ENCODE data around the gene XYLT1. TPM values are rescaled to one million over a fixed set of nuclear protein-coding genes. Genes with fewer than 3 reads are reported as not detected.

The XYLT1 gene
- polyA plus RNA-seq, 1 donor from 2014 or later = 3.3 TPM

DNA sequence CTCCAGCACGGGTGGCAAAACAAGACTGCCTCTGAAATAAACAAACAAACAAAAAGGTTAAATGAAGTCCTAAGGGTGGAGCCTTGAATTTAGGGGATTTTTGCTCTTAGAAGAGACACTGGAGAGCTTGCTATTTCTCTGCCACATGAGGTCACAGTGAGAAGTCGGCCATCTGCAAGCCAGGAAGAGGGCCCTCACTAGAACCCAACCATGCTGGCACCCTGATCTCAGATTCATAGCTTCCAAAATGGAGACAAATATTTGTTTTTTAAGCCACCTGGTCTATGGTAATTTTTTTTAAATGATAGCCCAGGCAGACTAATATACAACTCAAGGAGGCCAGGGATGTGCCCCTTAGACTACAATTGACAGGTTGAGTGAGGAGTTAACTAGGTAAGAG is 255.5 kb downstream of the XYLT1 start:
- Histone ChIP-seq H3F3A (ENCODE audit: insufficient read depth, low read length, poor library complexity, severe bottlenecking) (no peaks in the 10 kb centered on the region), H3K9ac (ENCODE audit: low read length) (no peak overlapping the region), H4K20me1 (ENCODE audit: insufficient read depth) (no peaks in the 10 kb centered on the region), H3K4me2 (ENCODE audit: low read length) (no peak overlapping the region), H3K9me2 (ENCODE audit: insufficient read depth, low read length) (no peaks in the 10 kb centered on the region), H2AFZ (ENCODE audit: low read depth, low read length) (no peak overlapping the region), H3K79me2 (replicated peaks; ENCODE audit: insufficient read depth, low read length) (no peaks in the 10 kb centered on the region), H3K36me3 (ENCODE audit: insufficient read depth, low read length) (no peaks in the 10 kb centered on the region), H3K9me3 (ENCODE audit: low read length) (no peaks in the 10 kb centered on the region), H3K27ac (ENCODE audit: low read length) (no peak overlapping the region), H3K27me3 (ENCODE audit: insufficient read depth, low read depth, low read length) (no peaks in the 10 kb centered on the region), H3K4me3 (ENCODE audit: low read length) (no peak overlapping the region)
- TF ChIP-seq, protein P1, sequence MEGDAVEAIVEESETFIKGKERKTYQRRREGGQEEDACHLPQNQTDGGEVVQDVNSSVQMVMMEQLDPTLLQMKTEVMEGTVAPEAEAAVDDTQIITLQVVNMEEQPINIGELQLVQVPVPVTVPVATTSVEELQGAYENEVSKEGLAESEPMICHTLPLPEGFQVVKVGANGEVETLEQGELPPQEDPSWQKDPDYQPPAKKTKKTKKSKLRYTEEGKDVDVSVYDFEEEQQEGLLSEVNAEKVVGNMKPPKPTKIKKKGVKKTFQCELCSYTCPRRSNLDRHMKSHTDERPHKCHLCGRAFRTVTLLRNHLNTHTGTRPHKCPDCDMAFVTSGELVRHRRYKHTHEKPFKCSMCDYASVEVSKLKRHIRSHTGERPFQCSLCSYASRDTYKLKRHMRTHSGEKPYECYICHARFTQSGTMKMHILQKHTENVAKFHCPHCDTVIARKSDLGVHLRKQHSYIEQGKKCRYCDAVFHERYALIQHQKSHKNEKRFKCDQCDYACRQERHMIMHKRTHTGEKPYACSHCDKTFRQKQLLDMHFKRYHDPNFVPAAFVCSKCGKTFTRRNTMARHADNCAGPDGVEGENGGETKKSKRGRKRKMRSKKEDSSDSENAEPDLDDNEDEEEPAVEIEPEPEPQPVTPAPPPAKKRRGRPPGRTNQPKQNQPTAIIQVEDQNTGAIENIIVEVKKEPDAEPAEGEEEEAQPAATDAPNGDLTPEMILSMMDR (IDR thresholded peaks at IDR 0.05; ENCODE audit: poor library complexity, severe bottlenecking) = no peak
- no peak for TF ChIP-seq RAD21 (conservative IDR thresholded peaks at IDR 0.05)
- no peak for TF ChIP-seq SMC3 (conservative IDR thresholded peaks at IDR 0.05; ENCODE audit: poor library complexity)
- TF ChIP-seq EP300 (conservative IDR thresholded peaks at IDR 0.05; ENCODE audit: poor library complexity, severe bottlenecking) = no peak
- TF ChIP-seq, protein P2, sequence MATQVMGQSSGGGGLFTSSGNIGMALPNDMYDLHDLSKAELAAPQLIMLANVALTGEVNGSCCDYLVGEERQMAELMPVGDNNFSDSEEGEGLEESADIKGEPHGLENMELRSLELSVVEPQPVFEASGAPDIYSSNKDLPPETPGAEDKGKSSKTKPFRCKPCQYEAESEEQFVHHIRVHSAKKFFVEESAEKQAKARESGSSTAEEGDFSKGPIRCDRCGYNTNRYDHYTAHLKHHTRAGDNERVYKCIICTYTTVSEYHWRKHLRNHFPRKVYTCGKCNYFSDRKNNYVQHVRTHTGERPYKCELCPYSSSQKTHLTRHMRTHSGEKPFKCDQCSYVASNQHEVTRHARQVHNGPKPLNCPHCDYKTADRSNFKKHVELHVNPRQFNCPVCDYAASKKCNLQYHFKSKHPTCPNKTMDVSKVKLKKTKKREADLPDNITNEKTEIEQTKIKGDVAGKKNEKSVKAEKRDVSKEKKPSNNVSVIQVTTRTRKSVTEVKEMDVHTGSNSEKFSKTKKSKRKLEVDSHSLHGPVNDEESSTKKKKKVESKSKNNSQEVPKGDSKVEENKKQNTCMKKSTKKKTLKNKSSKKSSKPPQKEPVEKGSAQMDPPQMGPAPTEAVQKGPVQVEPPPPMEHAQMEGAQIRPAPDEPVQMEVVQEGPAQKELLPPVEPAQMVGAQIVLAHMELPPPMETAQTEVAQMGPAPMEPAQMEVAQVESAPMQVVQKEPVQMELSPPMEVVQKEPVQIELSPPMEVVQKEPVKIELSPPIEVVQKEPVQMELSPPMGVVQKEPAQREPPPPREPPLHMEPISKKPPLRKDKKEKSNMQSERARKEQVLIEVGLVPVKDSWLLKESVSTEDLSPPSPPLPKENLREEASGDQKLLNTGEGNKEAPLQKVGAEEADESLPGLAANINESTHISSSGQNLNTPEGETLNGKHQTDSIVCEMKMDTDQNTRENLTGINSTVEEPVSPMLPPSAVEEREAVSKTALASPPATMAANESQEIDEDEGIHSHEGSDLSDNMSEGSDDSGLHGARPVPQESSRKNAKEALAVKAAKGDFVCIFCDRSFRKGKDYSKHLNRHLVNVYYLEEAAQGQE (IDR thresholded peaks at IDR 0.05; ENCODE audit: borderline replicate concordance) = no peak
- no peak for TF ChIP-seq POLR2AphosphoS5 (IDR thresholded peaks at IDR 0.05)
- no peak for TF ChIP-seq EZH2 (IDR thresholded peaks at IDR 0.05; ENCODE audit: borderline replicate concordance, insufficient read depth, low read length, poor library complexity, severe bottlenecking)
- no peak for TF ChIP-seq TAF1 (IDR thresholded peaks at IDR 0.05; ENCODE audit: low read depth)
- no peak for TF ChIP-seq MXI1 (conservative IDR thresholded peaks at IDR 0.05; ENCODE audit: poor library complexity, severe bottlenecking)

DNA sequence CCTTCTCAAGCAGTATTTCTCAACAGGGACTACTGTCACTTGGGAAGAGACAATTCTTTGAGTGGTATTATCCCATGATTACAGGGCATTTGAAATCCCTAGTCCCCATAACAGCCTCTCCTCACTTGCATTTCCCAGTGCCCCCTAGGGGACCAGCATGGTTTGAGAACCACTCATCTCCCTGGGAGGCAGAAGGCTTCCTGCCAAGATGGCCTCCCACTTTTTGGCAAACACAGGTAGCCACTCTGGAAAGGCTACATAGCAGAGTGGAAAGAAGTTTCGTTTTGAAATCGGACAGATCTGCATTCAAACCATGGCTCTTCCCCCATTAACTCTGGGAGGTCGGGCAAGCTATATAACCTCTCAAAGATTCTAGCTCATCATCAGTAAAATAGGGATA is 256.8 kb downstream of the XYLT1 start:
- no peak overlapping the region for H2AFZ ChIP-seq (ENCODE audit: low read depth, low read length)
- no peaks in the 10 kb centered on the region for H4K20me1 ChIP-seq (ENCODE audit: insufficient read depth)
- no peaks in the 10 kb centered on the region for H3K36me3 ChIP-seq (ENCODE audit: insufficient read depth, low read length)
- H3K27ac ChIP-seq (ENCODE audit: low read length) = no peak overlapping the region
- H3K27me3 ChIP-seq (ENCODE audit: insufficient read depth, low read depth, low read length) = no peaks in the 10 kb centered on the region
- no peaks in the 10 kb centered on the region for H3F3A ChIP-seq (ENCODE audit: insufficient read depth, low read length, poor library complexity, severe bottlenecking)
- H3K79me2 ChIP-seq (replicated peaks; ENCODE audit: insufficient read depth, low read length) = no peaks in the 10 kb centered on the region
- no peak overlapping the region for H3K4me2 ChIP-seq (ENCODE audit: low read length)
- H3K9me2 ChIP-seq (ENCODE audit: insufficient read depth, low read length) = no peaks in the 10 kb centered on the region
- H3K9ac ChIP-seq (ENCODE audit: low read length) = no peak overlapping the region
- TF ChIP-seq, protein P1 (IDR thresholded peaks at IDR 0.05; ENCODE audit: poor library complexity, severe bottlenecking) = no peak
- TF ChIP-seq POLR2AphosphoS5 (IDR thresholded peaks at IDR 0.05) (no peak), EZH2 (IDR thresholded peaks at IDR 0.05; ENCODE audit: borderline replicate concordance, insufficient read depth, low read length, poor library complexity, severe bottlenecking) (no peak)
- no peaks in the 10 kb centered on the region for H3K9me3 ChIP-seq (ENCODE audit: low read length)
- H3K4me3 ChIP-seq (ENCODE audit: low read length) = no peak overlapping the region
